ENCODE results near the gene MTARC1.

DNA sequence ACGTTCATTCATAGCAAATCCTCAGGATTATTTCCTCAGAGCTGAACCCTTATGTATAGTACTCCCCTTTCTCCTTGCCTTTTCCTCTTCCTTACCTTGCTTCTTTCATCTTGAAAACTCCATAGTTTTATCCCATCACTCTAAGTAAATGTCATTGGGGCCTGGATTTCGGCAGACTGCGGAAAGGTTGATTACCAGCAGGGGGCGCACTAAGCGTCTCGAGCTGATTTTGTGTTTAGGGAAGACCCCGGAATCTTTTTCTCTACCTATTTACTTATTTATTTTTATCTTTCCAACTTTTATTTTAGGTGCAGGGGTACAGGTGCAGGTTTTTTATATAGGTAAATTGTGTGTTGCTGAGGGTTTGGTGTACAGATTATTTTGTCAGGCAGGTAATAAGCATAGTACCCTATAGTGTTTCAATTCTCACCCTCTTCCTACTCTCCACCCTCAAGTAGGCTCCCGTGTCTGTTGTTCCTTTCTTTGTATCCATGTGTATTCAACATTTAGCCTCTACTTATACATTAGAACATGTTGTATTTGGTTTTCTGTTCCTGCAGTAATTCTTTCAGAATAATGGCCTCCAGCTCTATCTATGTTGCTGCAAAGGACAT is 11.4 kb upstream of the MTARC1 start:
- TF ChIP-seq, protein P1, sequence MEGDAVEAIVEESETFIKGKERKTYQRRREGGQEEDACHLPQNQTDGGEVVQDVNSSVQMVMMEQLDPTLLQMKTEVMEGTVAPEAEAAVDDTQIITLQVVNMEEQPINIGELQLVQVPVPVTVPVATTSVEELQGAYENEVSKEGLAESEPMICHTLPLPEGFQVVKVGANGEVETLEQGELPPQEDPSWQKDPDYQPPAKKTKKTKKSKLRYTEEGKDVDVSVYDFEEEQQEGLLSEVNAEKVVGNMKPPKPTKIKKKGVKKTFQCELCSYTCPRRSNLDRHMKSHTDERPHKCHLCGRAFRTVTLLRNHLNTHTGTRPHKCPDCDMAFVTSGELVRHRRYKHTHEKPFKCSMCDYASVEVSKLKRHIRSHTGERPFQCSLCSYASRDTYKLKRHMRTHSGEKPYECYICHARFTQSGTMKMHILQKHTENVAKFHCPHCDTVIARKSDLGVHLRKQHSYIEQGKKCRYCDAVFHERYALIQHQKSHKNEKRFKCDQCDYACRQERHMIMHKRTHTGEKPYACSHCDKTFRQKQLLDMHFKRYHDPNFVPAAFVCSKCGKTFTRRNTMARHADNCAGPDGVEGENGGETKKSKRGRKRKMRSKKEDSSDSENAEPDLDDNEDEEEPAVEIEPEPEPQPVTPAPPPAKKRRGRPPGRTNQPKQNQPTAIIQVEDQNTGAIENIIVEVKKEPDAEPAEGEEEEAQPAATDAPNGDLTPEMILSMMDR (conservative IDR thresholded peaks at IDR 0.05; ENCODE audit: low read depth, low read length) = peak; percentile 97
- TF ChIP-seq EZH2 (IDR thresholded peaks at IDR 0.05; ENCODE audit: low read length, unreplicated experiment) = no peak

Data from PC-3 (cell line).